ENCODE results near the gene PRR7. TPM values are rescaled to one million over a fixed set of nuclear protein-coding genes. Genes with fewer than 3 reads are reported as not detected.

The PRR7 gene
- total RNA-seq, 1 experiment from 2014 or later = 4.7 TPM

- intact Hi-C loops (cut with micrococcal nuclease; ENCODE audit: unreplicated experiment) = no loop called here
- Mint-ChIP-seq H3K27me3 (ENCODE audit: insufficient read depth, unreplicated experiment) (no peaks in the 10 kb centered on the region), H3K27ac (ENCODE audit: unreplicated experiment) (no peak within 1 kb of the TSS), H3K9me3 (ENCODE audit: unreplicated experiment) (no peaks in the 10 kb centered on the region), H3K4me1 (ENCODE audit: low read depth, unreplicated experiment) (no peaks in the 10 kb centered on the region), H3K4me3 (ENCODE audit: unreplicated experiment) (no peak within 1 kb of the TSS), H3K36me3 (ENCODE audit: insufficient read depth, unreplicated experiment) (peaks cover 4% of the 10 kb centered on the region)
- no peak for TF ChIP-seq CTCF (IDR thresholded peaks at IDR 0.05; ENCODE audit: insufficient read depth in 1 of 2, low read depth in 1 of 2, low read length in 1 of 2, severe bottlenecking in 1 of 2, unreplicated experiment in 1 of 2)
- no peaks in the 10 kb centered on the region for H3K27me3 ChIP-seq (replicated peaks; ENCODE audit: control insufficient read depth, insufficient read depth, low read length)
- no TSS peak for BruUV-seq (replicated peaks)
- H3K36me3 ChIP-seq (ENCODE audit: control insufficient read depth, insufficient read depth, low read length) = no peaks in the 10 kb centered on the region
- no peaks in the 10 kb centered on the region for H3K9me3 ChIP-seq
- H3K4me3 ChIP-seq (ENCODE audit: low read depth, low read length) = no peak within 1 kb of the TSS
- POLR2A ChIA-PET = no interaction called here
- H3K4me1 ChIP-seq = peaks cover 6% of the 10 kb centered on the region
- no peak for DNase-seq
- CTCF ChIA-PET = interaction anchor here (0.7 to 1.3 kb wide), 4 partner anchors 46 to 297 kb away, joined by 3 to 4 read pairs (median 3); no protein-coding TSS in a partner anchor
Observed at GRCh38 chr5:177409043-177409801, 37.4 kb upstream of the PRR7 start, which contains the start of gene F12. Gene F12 (minus strand): TSS chr5:177409564. CDS start chr5:177409527, 37 bp downstream.

GRCh38 chr5:177410575-177410974, 36.0 kb upstream of the PRR7 start:
- ChIA-PET POLR2A (no interaction called here), CTCF (no interaction called here)
- no peaks in the 10 kb centered on the region for H3K9me3 Mint-ChIP-seq (ENCODE audit: unreplicated experiment)
- Histone ChIP-seq H3K4me1 (no peaks in the 10 kb centered on the region), H3K27me3 (replicated peaks; ENCODE audit: control insufficient read depth, insufficient read depth, low read length) (no peaks in the 10 kb centered on the region), H3K4me3 (ENCODE audit: low read depth, low read length) (no peak overlapping the region), H3K9me3 (no peaks in the 10 kb centered on the region), H3K36me3 (ENCODE audit: control insufficient read depth, insufficient read depth, low read length) (no peaks in the 10 kb centered on the region)
- no peak for TF ChIP-seq CTCF (IDR thresholded peaks at IDR 0.05; ENCODE audit: insufficient read depth in 1 of 2, low read depth in 1 of 2, low read length in 1 of 2, severe bottlenecking in 1 of 2, unreplicated experiment in 1 of 2)
- H3K27ac Mint-ChIP-seq (ENCODE audit: unreplicated experiment) = no peak overlapping the region
- intact Hi-C loops (cut with micrococcal nuclease; ENCODE audit: unreplicated experiment) = no loop called here
- no peaks in the 10 kb centered on the region for H3K4me1 Mint-ChIP-seq (ENCODE audit: low read depth, unreplicated experiment)
- peaks cover 4% of the 10 kb centered on the region for H3K36me3 Mint-ChIP-seq (ENCODE audit: insufficient read depth, unreplicated experiment)
- no peaks in the 10 kb centered on the region for H3K27me3 Mint-ChIP-seq (ENCODE audit: insufficient read depth, unreplicated experiment)
- no peak for DNase-seq
- BruUV-seq (replicated peaks) = no TSS peak
- H3K4me3 Mint-ChIP-seq (ENCODE audit: unreplicated experiment) = no peak overlapping the region

GRCh38 chr5:177412603-177413233, 33.9 kb upstream of the PRR7 start:
- no peaks in the 10 kb centered on the region for H3K4me1 ChIP-seq
- no peak for DNase-seq
- TF ChIP-seq CTCF (IDR thresholded peaks at IDR 0.05; ENCODE audit: insufficient read depth in 1 of 2, low read depth in 1 of 2, low read length in 1 of 2, severe bottlenecking in 1 of 2, unreplicated experiment in 1 of 2) = no peak
- no peak overlapping the region for H3K27ac Mint-ChIP-seq (ENCODE audit: unreplicated experiment)
- peaks cover 4% of the 10 kb centered on the region for H3K36me3 Mint-ChIP-seq (ENCODE audit: insufficient read depth, unreplicated experiment)
- no peaks in the 10 kb centered on the region for H3K27me3 ChIP-seq (replicated peaks; ENCODE audit: control insufficient read depth, insufficient read depth, low read length)
- intact Hi-C loops (cut with micrococcal nuclease; ENCODE audit: unreplicated experiment) = no loop called here
- H3K9me3 Mint-ChIP-seq (ENCODE audit: unreplicated experiment) = no peaks in the 10 kb centered on the region
- no TSS peak for BruUV-seq (replicated peaks)
- no peaks in the 10 kb centered on the region for H3K4me1 Mint-ChIP-seq (ENCODE audit: low read depth, unreplicated experiment)
- no peaks in the 10 kb centered on the region for H3K27me3 Mint-ChIP-seq (ENCODE audit: insufficient read depth, unreplicated experiment)
- H3K36me3 ChIP-seq (ENCODE audit: control insufficient read depth, insufficient read depth, low read length) = no peaks in the 10 kb centered on the region
- no peaks in the 10 kb centered on the region for H3K9me3 ChIP-seq
- POLR2A ChIA-PET = no interaction called here
- no peak overlapping the region for H3K4me3 Mint-ChIP-seq (ENCODE audit: unreplicated experiment)
- no peak overlapping the region for H3K4me3 ChIP-seq (ENCODE audit: low read depth, low read length)
- CTCF ChIA-PET = interaction anchor here (0.6 kb wide), 1 partner anchor 17 kb away, joined by 3 read pairs; no protein-coding TSS in a partner anchor
